Measurements from ENCODE around the gene FOXN4. TPM values are rescaled to one million over a fixed set of nuclear protein-coding genes. Genes with fewer than 3 reads are reported as not detected.
A peak's percentile ranks its signal among the peaks of the same experiment; 100 is the strongest.
"Not testable (repeated sequence)": the region's sequence is repeated elsewhere in the genome, so short reads cannot be mapped to it uniquely, and the experiment has no call there.

Gene FOXN4
- total RNA-seq, 1 donor from 2014 or later: not detected

DNA sequence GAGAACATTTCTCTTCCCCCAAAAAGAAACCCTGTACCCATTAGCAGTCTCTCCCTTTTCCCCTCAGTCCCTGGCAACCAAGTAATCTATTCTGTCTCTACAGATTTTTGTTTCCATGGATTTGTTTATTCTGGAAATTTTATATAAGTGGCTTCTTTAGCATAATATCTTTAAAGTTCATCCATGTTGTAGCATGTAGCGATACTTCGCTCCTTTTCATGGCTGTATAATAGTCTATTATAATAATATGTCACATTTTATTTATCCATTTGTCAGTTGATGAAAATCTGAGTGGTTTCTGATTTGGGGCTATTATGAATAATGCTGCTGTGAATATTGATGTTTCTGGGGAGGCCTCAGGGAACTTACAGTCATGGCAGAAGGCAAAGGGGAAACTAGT lies 25.8 kb upstream of the FOXN4 start:
- Histone ChIP-seq H3K36me3 (ENCODE audit: control insufficient read depth in 3 of 3, insufficient read depth in 3 of 3, low read length in 3 of 3) (no peaks in the 10 kb centered on the region), H3K4me3 (ENCODE audit: low read length in 3 of 3) (no peak overlapping the region), H3K4me1 (ENCODE audit: control insufficient read depth in 3 of 3, insufficient read depth in 3 of 3, low read length in 3 of 3) (no peaks in the 10 kb centered on the region), H3K27ac (ENCODE audit: low read depth, low read length) (no peak overlapping the region), H3K9ac (ENCODE audit: low read depth in 1 of 3, low read length in 3 of 3) (no peak overlapping the region), H3K27me3 (ENCODE audit: control insufficient read depth in 3 of 3, insufficient read depth in 3 of 3, low read length in 3 of 3) (peaks cover 0 to 7% (median 2%) of the 10 kb centered on the region in 3 donors), H3K9me3 (ENCODE audit: control insufficient read depth in 3 of 3, low read length in 3 of 3) (peaks cover 0 to 2% (median 0%) of the 10 kb centered on the region in 3 donors)

DNA sequence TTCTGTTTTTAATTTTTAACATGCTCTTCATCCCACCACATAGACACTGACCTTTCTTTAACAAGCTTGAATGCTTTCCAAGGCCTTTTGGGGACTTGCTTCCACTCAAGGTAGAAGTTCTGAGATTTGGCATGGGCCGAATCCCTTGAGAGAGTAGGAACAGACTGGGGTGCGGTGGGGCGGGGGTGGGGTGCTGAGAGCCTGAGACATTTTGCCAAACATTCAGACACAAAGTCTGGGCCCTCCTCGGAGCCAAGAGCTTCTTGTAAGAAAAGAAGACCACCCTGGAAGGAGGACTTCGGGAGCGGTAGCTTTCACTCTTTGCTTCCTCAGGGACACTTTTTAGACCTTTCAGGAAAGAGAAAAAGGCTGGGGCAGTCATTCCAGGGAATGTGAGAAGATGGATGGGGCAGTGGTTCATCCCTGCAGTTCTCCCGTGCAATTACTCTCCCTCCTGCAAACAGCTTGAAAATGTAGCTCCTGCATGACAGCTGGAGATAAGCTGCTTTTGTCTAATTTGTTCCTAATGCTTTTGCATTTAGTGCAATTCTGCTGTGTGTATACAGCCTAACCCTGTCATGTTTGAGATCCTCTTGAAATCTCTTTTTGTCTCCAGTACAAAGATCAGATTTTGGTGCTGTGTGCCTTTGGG lies 22.3 kb upstream of the FOXN4 start:
- Histone ChIP-seq H3K9me3 (ENCODE audit: control insufficient read depth in 3 of 3, low read length in 3 of 3) (peaks cover 0 to 2% (median 0%) of the 10 kb centered on the region in 3 donors), H3K4me1 (ENCODE audit: control insufficient read depth in 3 of 3, insufficient read depth in 3 of 3, low read length in 3 of 3) (no peaks in the 10 kb centered on the region), H3K27me3 (ENCODE audit: control insufficient read depth in 3 of 3, insufficient read depth in 3 of 3, low read length in 3 of 3) (peaks cover 0 to 7% (median 2%) of the 10 kb centered on the region in 3 donors), H3K9ac (ENCODE audit: low read depth in 1 of 3, low read length in 3 of 3) (no peak overlapping the region), H3K27ac (ENCODE audit: low read depth, low read length) (no peak overlapping the region), H3K4me3 (ENCODE audit: low read length in 3 of 3) (no peak overlapping the region), H3K36me3 (ENCODE audit: control insufficient read depth in 3 of 3, insufficient read depth in 3 of 3, low read length in 3 of 3) (no peaks in the 10 kb centered on the region)

DNA sequence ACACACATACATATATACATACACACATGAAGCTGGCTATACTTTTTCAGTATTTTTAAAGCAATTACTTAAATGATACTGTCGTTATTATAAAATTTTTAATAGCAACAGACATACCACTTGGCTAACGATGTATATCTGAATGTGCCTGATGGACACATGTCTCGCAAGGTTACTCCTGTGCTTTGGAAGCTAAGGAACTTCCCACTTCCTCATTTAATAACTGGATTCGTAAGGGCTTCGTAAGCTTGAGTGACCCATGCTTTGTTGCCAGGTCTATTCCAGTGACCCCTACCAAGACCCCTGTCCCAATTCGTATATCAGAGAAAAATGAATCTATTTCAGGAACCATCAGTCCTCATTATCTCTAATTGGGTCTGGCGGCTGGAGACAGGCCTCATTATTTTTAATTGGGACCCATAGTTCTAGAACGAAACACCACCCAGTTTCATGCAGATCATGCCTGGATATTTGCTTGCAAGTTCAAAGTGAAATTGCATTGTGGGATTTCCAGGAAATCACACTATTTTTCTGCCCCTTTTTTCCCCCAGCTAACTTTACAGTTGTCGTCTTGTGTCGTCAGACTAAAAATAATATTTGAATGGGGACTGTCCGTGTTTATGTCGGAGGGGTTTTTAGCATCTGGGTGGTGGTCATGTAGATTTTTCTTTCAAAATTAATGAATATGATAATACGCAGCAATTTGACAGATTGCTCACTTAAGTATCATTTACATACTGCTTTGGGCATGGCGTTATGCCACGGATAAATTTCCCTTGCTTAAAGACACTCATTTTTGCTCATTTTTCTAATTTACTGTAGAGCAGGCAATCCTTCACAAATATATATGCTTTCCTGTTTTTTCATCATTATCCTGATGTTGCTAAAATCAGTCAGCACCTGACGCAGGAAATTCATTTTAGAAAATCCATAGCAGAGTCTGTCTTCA lies 21.5 kb upstream of the FOXN4 start:
- no peaks in the 10 kb centered on the region for H3K36me3 ChIP-seq (ENCODE audit: control insufficient read depth in 3 of 3, insufficient read depth in 3 of 3, low read length in 3 of 3)
- no peak overlapping the region for H3K27ac ChIP-seq (ENCODE audit: low read depth, low read length)
- no peak overlapping the region for H3K4me3 ChIP-seq (ENCODE audit: low read length in 3 of 3)
- no peak overlapping the region for H3K9ac ChIP-seq (ENCODE audit: low read depth in 1 of 3, low read length in 3 of 3)
- H3K9me3 ChIP-seq (ENCODE audit: control insufficient read depth in 3 of 3, low read length in 3 of 3): peaks cover 0 to 2% (median 0%) of the 10 kb centered on the region in 3 donors
- H3K4me1 ChIP-seq (ENCODE audit: control insufficient read depth in 3 of 3, insufficient read depth in 3 of 3, low read length in 3 of 3): no peaks in the 10 kb centered on the region
- peaks cover 0 to 7% (median 2%) of the 10 kb centered on the region in 3 donors for H3K27me3 ChIP-seq (ENCODE audit: control insufficient read depth in 3 of 3, insufficient read depth in 3 of 3, low read length in 3 of 3)

DNA sequence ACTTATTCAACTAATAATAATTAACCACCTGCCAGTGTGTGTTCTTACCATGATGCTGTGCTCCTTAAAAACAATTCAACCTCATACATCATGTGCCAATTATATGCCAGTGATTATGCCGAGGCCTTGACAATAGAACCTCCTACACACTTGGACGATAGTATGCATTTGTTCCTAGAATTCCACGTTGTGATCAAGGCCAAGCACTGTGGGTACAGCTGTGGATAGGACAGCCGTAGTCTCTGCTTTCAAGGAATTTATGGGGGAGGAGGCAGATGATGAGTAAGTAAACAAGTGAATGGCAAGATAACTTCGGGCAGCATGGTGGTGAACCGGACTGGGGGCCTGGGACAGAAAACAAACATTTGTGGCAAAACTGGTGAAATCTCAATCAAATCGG lies 20.6 kb upstream of the FOXN4 start:
- H3K4me3 ChIP-seq (ENCODE audit: low read length in 3 of 3): no peak overlapping the region
- H3K36me3 ChIP-seq (ENCODE audit: control insufficient read depth in 3 of 3, insufficient read depth in 3 of 3, low read length in 3 of 3): no peaks in the 10 kb centered on the region
- H3K9ac ChIP-seq (ENCODE audit: low read depth in 1 of 3, low read length in 3 of 3): no peak overlapping the region
- no peak overlapping the region for H3K27ac ChIP-seq (ENCODE audit: low read depth, low read length)
- H3K9me3 ChIP-seq (ENCODE audit: control insufficient read depth in 3 of 3, low read length in 3 of 3): no peaks in the 10 kb centered on the region
- peaks cover 0 to 7% (median 2%) of the 10 kb centered on the region in 3 donors for H3K27me3 ChIP-seq (ENCODE audit: control insufficient read depth in 3 of 3, insufficient read depth in 3 of 3, low read length in 3 of 3)
- H3K4me1 ChIP-seq (ENCODE audit: control insufficient read depth in 3 of 3, insufficient read depth in 3 of 3, low read length in 3 of 3): no peaks in the 10 kb centered on the region

DNA sequence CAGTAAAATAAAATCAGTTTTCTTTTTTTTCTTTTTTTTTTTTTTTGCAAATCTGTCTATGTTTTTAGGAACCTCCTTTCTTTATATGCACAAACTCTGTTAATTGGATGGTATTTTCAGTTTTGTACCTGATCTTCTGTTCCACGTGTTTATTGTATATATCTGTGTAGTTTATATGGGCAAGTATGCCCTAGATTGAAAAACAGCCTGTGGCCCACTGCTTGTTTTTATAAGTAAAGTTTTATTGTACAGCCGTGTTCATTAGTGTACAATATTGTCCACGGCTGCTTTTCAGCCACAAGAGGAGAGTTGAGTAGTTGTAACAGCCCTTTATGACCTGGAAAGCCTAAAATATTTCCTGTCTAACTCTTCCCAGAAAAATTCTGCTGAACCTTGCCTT lies 19.9 kb upstream of the FOXN4 start:
- H3K36me3 ChIP-seq (ENCODE audit: control insufficient read depth in 3 of 3, insufficient read depth in 3 of 3, low read length in 3 of 3): no peaks in the 10 kb centered on the region
- H3K27ac ChIP-seq (ENCODE audit: low read depth, low read length): no peak overlapping the region
- H3K27me3 ChIP-seq (ENCODE audit: control insufficient read depth in 3 of 3, insufficient read depth in 3 of 3, low read length in 3 of 3): peaks cover 0 to 7% (median 2%) of the 10 kb centered on the region in 3 donors
- H3K4me1 ChIP-seq (ENCODE audit: control insufficient read depth in 3 of 3, insufficient read depth in 3 of 3, low read length in 3 of 3): no peaks in the 10 kb centered on the region
- no peak overlapping the region for H3K9ac ChIP-seq (ENCODE audit: low read depth in 1 of 3, low read length in 3 of 3)
- H3K9me3 ChIP-seq (ENCODE audit: control insufficient read depth in 3 of 3, low read length in 3 of 3): no peaks in the 10 kb centered on the region
- no peak overlapping the region for H3K4me3 ChIP-seq (ENCODE audit: low read length in 3 of 3)

DNA sequence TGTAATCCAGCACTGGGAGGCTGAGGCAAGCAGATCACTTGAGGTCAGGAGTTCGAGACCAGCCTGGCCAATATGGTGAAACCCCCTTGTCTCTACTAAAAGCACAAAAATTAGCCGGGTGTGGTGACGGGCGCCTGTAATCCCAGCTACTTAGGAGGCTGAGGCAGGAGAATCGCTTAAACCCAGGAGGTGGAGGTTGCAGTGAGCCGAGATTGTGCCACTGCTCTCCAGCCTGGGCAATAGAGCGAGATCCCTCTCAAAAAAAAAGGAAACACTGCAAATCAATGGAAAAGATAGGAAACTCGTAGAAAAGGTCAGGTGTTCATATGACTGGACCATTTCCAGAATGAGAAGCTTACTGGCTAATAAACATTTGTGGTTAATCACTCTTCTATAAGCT lies 12.2 kb upstream of the FOXN4 start:
- not testable (repeated sequence) for H3K4me3 ChIP-seq (ENCODE audit: low read length in 3 of 3); H3K9me3 ChIP-seq (ENCODE audit: control insufficient read depth in 3 of 3, low read length in 3 of 3); H3K27ac ChIP-seq (ENCODE audit: low read depth, low read length); H3K4me1 ChIP-seq (ENCODE audit: control insufficient read depth in 3 of 3, insufficient read depth in 3 of 3, low read length in 3 of 3); H3K9ac ChIP-seq (ENCODE audit: low read depth in 1 of 3, low read length in 3 of 3); H3K36me3 ChIP-seq (ENCODE audit: control insufficient read depth in 3 of 3, insufficient read depth in 3 of 3, low read length in 3 of 3)
- H3K27me3 ChIP-seq (ENCODE audit: control insufficient read depth in 3 of 3, insufficient read depth in 3 of 3, low read length in 3 of 3): peaks cover 7 to 13% (median 9%) of the 10 kb centered on the region in 3 donors

DNA sequence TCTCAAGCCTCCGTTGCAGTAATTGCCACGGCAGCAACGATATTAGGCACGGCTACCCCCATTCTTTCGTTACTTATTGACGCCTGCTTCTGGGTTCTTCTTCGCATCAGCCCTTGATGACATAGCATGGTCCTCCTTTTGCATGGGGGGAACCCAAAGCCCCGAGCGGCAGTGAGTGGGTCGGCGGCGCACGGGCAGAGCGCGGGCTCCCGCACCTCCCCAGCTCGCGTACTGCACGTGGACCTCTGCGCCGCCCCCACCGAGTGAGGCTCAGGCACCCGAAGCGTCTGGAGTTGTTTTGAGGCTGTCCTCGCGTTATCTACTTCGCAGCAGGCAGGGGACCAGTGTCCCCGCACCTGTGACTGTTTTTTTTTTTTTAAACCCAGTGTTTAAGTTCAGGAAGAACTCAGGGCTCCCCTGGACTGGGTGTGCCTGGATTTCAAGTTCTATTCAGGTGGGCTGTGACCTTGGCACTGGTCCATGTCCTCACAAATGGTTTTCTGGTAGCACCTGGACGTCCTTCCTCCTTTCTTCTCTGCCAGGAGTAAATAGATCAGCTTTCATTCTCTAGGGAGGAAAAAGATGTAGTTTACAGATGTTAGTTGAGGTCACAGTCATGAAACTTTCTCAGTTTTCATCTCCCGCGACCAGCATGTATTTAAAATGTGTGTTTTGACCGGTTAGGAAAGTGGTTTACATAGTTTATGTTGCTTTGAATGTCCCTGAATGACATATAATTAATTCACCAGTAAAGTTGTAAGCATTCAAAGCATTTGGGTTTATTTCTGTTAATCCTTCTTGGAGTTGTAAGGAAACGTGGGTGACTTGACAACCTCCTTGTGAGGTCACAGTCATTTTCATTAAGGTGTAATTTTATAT lies 1.4 kb upstream of the FOXN4 start:
- H3K9ac ChIP-seq (ENCODE audit: low read depth in 1 of 3, low read length in 3 of 3): peak overlapping the region in 1 of 3 donors; percentile 45
- H3K9me3 ChIP-seq (ENCODE audit: control insufficient read depth in 3 of 3, low read length in 3 of 3): no peaks in the 10 kb centered on the region
- peaks cover 44 to 49% (median 46%) of the 10 kb centered on the region in 3 donors for H3K27me3 ChIP-seq (ENCODE audit: control insufficient read depth in 3 of 3, insufficient read depth in 3 of 3, low read length in 3 of 3)
- H3K36me3 ChIP-seq (ENCODE audit: control insufficient read depth in 3 of 3, insufficient read depth in 3 of 3, low read length in 3 of 3): no peaks in the 10 kb centered on the region
- H3K27ac ChIP-seq (ENCODE audit: low read depth, low read length): no peak overlapping the region
- H3K4me1 ChIP-seq (ENCODE audit: control insufficient read depth in 3 of 3, insufficient read depth in 3 of 3, low read length in 3 of 3): peaks cover 4 to 9% (median 9%) of the 10 kb centered on the region in 3 donors
- H3K4me3 ChIP-seq (ENCODE audit: low read length in 3 of 3): peak overlapping the region; percentile 60 to 65 (median 60)

DNA sequence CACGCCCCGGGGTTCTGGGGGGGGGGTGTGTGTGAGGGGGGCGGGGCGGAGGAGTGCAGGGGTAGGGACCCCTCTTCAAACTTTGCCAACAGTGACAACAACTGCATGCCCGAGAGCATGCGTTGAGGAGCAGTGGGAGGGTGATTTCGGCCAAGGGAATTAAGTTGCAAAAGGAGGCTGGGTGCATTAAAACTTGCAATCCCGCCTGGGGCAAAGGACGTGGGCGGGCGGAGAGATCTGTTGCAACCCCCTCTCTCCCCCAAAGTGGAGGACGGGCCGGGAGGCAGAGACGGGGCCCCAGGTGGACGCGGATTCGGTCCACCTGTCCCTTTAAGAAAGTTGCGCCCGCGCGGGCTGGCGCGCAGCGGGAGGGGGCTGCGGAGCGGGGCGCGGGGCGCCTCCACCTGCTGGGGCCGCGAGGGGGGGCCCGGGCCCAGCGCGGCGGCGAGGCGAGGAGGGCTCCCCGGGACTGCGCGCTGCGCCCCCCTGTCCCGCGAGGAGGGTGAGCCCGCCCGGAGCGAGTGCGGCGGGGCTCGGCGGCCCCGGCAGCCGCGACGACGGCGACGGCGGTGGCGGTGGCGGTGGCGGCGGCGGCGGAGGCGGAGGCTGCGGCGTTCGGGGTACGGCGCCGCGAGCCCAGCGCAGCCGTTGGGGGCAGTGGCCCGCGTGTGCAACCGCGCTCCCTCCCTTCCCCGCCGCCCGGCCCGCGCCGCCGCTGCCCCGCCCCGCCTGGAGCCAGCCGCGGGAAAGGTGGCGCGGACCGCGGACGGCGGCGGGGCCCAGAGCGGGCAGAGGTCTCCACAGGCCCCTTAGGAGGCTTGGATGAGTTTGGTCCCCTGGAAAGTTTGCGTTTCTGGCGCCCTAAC lies 530 bp upstream of the FOXN4 start:
- peaks cover 46 to 55% (median 52%) of the 10 kb centered on the region in 3 donors for H3K27me3 ChIP-seq (ENCODE audit: control insufficient read depth in 3 of 3, insufficient read depth in 3 of 3, low read length in 3 of 3)
- no peak overlapping the region for H3K27ac ChIP-seq (ENCODE audit: low read depth, low read length)
- H3K9ac ChIP-seq (ENCODE audit: low read depth in 1 of 3, low read length in 3 of 3): peak overlapping the region in 1 of 3 donors; percentile 45

DNA sequence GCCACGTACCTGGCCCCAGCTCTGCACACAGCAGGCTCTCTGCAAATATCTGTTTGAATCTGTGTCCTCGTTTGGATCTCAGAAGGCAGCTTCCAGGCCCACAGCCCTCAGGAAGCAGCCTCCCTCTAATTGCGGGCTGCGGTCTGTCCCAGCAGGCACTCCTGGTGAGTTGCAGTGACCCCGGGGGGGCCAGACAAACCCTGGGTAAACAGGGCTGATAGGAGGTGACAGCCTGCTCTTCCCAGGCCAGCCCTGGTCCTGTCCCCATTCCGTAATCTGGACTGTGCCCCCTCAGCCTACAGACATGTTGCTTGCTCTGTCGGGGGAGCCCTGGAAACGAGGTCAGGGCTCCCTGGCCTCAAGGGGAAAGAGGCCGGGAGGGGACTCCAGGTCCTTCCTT lies 2.0 kb downstream of the FOXN4 start:
- H3K4me1 ChIP-seq (ENCODE audit: control insufficient read depth in 3 of 3, insufficient read depth in 3 of 3, low read length in 3 of 3): peaks cover 4 to 9% (median 9%) of the 10 kb centered on the region in 3 donors

More for the DNA sequence above, 530 bp upstream of the FOXN4 start:
- no peaks in the 10 kb centered on the region for H3K36me3 ChIP-seq (ENCODE audit: control insufficient read depth in 3 of 3, insufficient read depth in 3 of 3, low read length in 3 of 3)
- H3K9me3 ChIP-seq (ENCODE audit: control insufficient read depth in 3 of 3, low read length in 3 of 3): no peaks in the 10 kb centered on the region
- H3K4me1 ChIP-seq (ENCODE audit: control insufficient read depth in 3 of 3, insufficient read depth in 3 of 3, low read length in 3 of 3): peaks cover 4 to 9% (median 9%) of the 10 kb centered on the region in 3 donors
- H3K4me3 ChIP-seq (ENCODE audit: low read length in 3 of 3): peak overlapping the region; percentile 60 to 65 (median 60)

More for the DNA sequence above, 2.0 kb downstream of the FOXN4 start:
- no peak overlapping the region for H3K27ac ChIP-seq (ENCODE audit: low read depth, low read length)
- no peaks in the 10 kb centered on the region for H3K9me3 ChIP-seq (ENCODE audit: control insufficient read depth in 3 of 3, low read length in 3 of 3)
- H3K9ac ChIP-seq (ENCODE audit: low read depth in 1 of 3, low read length in 3 of 3): no peak overlapping the region
- H3K4me3 ChIP-seq (ENCODE audit: low read length in 3 of 3): no peak overlapping the region
- H3K27me3 ChIP-seq (ENCODE audit: control insufficient read depth in 3 of 3, insufficient read depth in 3 of 3, low read length in 3 of 3): peaks cover 53 to 67% (median 60%) of the 10 kb centered on the region in 3 donors
- H3K36me3 ChIP-seq (ENCODE audit: control insufficient read depth in 3 of 3, insufficient read depth in 3 of 3, low read length in 3 of 3): no peaks in the 10 kb centered on the region
